HL-60 (cell line): ENCODE measurements around the gene POLRMT.

Experiments
- CTCF ChIP-seq: IDR thresholded peaks from one replicate; pipeline ENCODE4 v1.5.1; 2011; ENCODE audit warnings: low read length, control low read depth, inconsistent platforms; ENCODE audit not compliant: insufficient read depth
- GABPA ChIP-seq: IDR thresholded peaks from 2 replicates; pipeline ENCODE4 v1.6.1; 2012; ENCODE audit warnings: low read depth
- POLR2AphosphoS5 ChIP-seq: IDR thresholded peaks from 2 replicates; pipeline ENCODE4 v1.6.1; 2012; ENCODE audit warnings: low read depth
- REST ChIP-seq: IDR thresholded peaks from 2 replicates; pipeline ENCODE4 v1.6.1; 2012; ENCODE audit warnings: low read depth; ENCODE audit not compliant: insufficient replicate concordance
- SPI1 ChIP-seq: IDR thresholded peaks from 2 replicates; pipeline ENCODE4 v1.6.1; 2012; ENCODE audit warnings: low read depth, mild to moderate bottlenecking, borderline replicate concordance

DNA sequence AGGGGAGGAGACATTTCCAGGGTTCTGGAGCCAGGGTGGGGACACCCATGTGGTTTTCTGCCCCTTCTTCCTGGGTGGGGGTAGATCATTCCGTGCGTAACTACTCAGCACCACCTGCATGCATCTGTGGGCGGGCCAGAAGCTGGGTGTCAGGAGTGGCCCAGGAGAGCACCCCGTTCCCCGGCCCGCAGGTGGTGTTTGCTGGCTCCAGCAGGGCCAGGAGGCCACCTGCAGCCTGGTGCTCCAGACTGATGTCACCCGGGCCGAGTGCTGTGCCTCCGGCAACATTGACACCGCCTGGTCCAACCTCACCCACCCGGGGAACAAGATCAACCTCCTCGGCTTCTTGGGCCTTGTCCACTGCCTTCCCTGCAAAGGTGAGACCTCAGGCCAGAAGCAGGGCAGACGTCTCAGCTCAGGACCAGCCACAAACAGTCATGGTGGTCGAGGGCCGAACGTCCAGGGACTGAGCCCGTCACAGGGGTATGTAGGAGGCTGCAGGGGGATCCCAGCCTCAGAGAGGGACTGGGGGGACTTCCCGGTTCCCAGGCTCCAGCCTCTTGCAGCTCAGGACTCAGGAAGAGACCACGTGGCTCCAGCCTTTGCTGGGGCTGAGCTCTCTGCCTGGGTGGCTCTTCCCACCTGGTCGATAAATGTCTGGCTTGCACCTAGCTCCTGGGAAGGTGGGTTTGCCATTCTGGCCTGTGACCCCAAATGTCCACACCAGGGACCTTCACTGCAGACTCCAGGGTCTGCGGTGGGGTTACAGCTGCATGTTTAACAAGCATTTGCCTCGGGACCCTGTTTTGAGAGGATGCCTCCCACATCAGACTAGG is 44.5 kb upstream of the POLRMT start:
- TF ChIP-seq CTCF (no peak), POLR2AphosphoS5 (no peak), REST (no peak), GABPA (no peak), SPI1 (no peak)
